ENCODE data around the gene EPHB3.

The EPHB3 gene

DNA sequence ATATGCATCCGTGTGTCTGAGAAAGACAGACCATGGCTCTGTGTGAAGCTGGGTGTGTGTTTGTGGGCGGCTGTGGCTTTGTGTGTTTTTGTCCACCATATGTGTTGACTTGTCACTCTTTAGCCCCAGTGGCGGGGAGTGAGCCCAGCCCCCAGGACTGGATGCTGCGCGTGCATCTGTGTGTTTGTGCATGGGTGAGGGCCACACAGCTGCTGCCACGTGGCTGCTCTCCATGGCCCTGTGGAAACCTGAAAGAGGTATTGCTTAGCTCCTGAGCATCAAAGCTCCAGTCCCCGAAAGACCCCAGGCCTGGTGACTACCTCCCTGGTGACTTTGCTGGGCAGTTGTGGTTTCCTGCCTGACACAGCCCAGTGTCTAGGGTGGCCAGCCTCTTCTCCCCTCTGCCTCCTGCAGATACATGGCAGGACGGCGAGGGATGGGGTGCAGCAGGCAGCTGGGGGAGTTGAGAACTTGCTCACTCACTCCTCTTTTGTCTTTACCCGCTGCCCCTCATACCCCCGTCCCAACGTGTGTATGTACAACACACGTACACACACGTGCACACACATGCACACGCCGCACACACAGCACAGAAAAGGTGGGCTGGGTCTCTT lies 6.5 kb downstream of the EPHB3 start:
- Histone ChIP-seq H3K4me1 (ENCODE audit: low read length) (no peaks in the 10 kb centered on the region), H3K36me3 (replicated peaks; ENCODE audit: insufficient read depth, low read length) (no peaks in the 10 kb centered on the region), H2AFZ (ENCODE audit: low read length) (no peak overlapping the region), H3K9me3 (replicated peaks; ENCODE audit: insufficient read depth, low read length) (no peaks in the 10 kb centered on the region), H3K79me2 (ENCODE audit: low read length) (no peaks in the 10 kb centered on the region), H3K9ac (ENCODE audit: low read length) (no peak overlapping the region), H3K4me3 (ENCODE audit: low read length) (no peak overlapping the region), H4K20me1 (ENCODE audit: insufficient read depth, low read length) (no peaks in the 10 kb centered on the region), H3F3A (ENCODE audit: insufficient read depth, low read length) (no peaks in the 10 kb centered on the region), H3K9me2 (replicated peaks; ENCODE audit: insufficient read depth, low read length) (no peaks in the 10 kb centered on the region), H3K27ac (ENCODE audit: low read length) (no peak overlapping the region), H3K27me3 (replicated peaks; ENCODE audit: insufficient read depth, low read length) (peaks cover 100% of the 10 kb centered on the region), H3K4me2 (ENCODE audit: low read depth, low read length) (no peak overlapping the region)
- no peak for DNase-seq
- TF ChIP-seq EZH2 (optimal IDR thresholded peaks at IDR 0.05; ENCODE audit: low read depth, low read length) (no peak), EZH2phosphoT487 (IDR thresholded peaks at IDR 0.05; ENCODE audit: low read length) (no peak; the same call in 1 of the 2 replicates), CTCF (IDR thresholded peaks at IDR 0.05; ENCODE audit: low read length) (no peak)

GRCh38 chr3:184568560-184568923 lies 7.0 kb downstream of the EPHB3 start:
- Histone ChIP-seq H3K27ac (ENCODE audit: low read length) (no peak overlapping the region), H3F3A (ENCODE audit: insufficient read depth, low read length) (no peaks in the 10 kb centered on the region), H3K36me3 (replicated peaks; ENCODE audit: insufficient read depth, low read length) (no peaks in the 10 kb centered on the region), H4K20me1 (ENCODE audit: insufficient read depth, low read length) (no peaks in the 10 kb centered on the region), H3K4me3 (ENCODE audit: low read length) (no peak overlapping the region), H2AFZ (ENCODE audit: low read length) (no peak overlapping the region), H3K4me2 (ENCODE audit: low read depth, low read length) (no peak overlapping the region), H3K9me3 (replicated peaks; ENCODE audit: insufficient read depth, low read length) (no peaks in the 10 kb centered on the region), H3K9me2 (replicated peaks; ENCODE audit: insufficient read depth, low read length) (no peaks in the 10 kb centered on the region), H3K9ac (ENCODE audit: low read length) (no peak overlapping the region), H3K27me3 (replicated peaks; ENCODE audit: insufficient read depth, low read length) (peaks cover 100% of the 10 kb centered on the region), H3K4me1 (ENCODE audit: low read length) (no peaks in the 10 kb centered on the region), H3K79me2 (ENCODE audit: low read length) (no peaks in the 10 kb centered on the region)
- TF ChIP-seq EZH2phosphoT487 (IDR thresholded peaks at IDR 0.05; ENCODE audit: low read length) = no peak
- TF ChIP-seq EZH2 (optimal IDR thresholded peaks at IDR 0.05; ENCODE audit: low read depth, low read length) = no peak
- TF ChIP-seq CTCF (IDR thresholded peaks at IDR 0.05; ENCODE audit: low read length) = no peak
- no peak for DNase-seq

- peak overlapping the region; percentile 56 for H3K4me2 ChIP-seq (ENCODE audit: low read depth, low read length)
- peak overlapping the region; percentile 29 for H3K4me3 ChIP-seq (ENCODE audit: low read length)
- no peaks in the 10 kb centered on the region for H3K9me2 ChIP-seq (replicated peaks; ENCODE audit: insufficient read depth, low read length)
- TF ChIP-seq EZH2 (optimal IDR thresholded peaks at IDR 0.05; ENCODE audit: low read depth, low read length) = no peak
- no peak; the same call in 1 of the 2 replicates for TF ChIP-seq EZH2phosphoT487 (IDR thresholded peaks at IDR 0.05; ENCODE audit: low read length)
- no peak for TF ChIP-seq CTCF (IDR thresholded peaks at IDR 0.05; ENCODE audit: low read length)
- no peaks in the 10 kb centered on the region for H3K79me2 ChIP-seq (ENCODE audit: low read length)
- H3K9me3 ChIP-seq (replicated peaks; ENCODE audit: insufficient read depth, low read length) = no peaks in the 10 kb centered on the region
- no peaks in the 10 kb centered on the region for H3F3A ChIP-seq (ENCODE audit: insufficient read depth, low read length)
- DNase-seq = no peak
- no peaks in the 10 kb centered on the region for H3K36me3 ChIP-seq (replicated peaks; ENCODE audit: insufficient read depth, low read length)
- no peak overlapping the region for H3K27ac ChIP-seq (ENCODE audit: low read length)
- no peak overlapping the region for H3K9ac ChIP-seq (ENCODE audit: low read length)
- H3K27me3 ChIP-seq (replicated peaks; ENCODE audit: insufficient read depth, low read length) = peaks cover 98% of the 10 kb centered on the region
- H3K4me1 ChIP-seq (ENCODE audit: low read length) = no peaks in the 10 kb centered on the region
- no peaks in the 10 kb centered on the region for H4K20me1 ChIP-seq (ENCODE audit: insufficient read depth, low read length)
- H2AFZ ChIP-seq (ENCODE audit: low read length) = 0 out of 2 replicates have a peak overlapping the region, but pooled peaks have one; percentile 40
Observed at GRCh38 chr3:184568924-184569829, 7.6 kb downstream of the EPHB3 start.
